DND-41 (cell line): Measurements from ENCODE around the gene SMARCA5.

Experiments
- ATAC-seq: fragments of 200-7000 bp; cut with Tn5 transposase; 3 replicates; pipeline ENCODE4 v1.9.1; 2021; ENCODE audit warnings: low read depth; ENCODE audit not compliant: insufficient read depth
- DNase-seq: peaks from one replicate; pipeline ENCODE4 v3.0.0-alpha.2; 2020
- H2AFZ ChIP-seq: 2 replicates; pipeline ENCODE4 v1.6.0; 2012; ENCODE audit warnings: low read depth, low read length
- H3K27ac ChIP-seq: 2 replicates; pipeline ENCODE4 v1.5.1; 2012; ENCODE audit warnings: low read length, inconsistent platforms
- H3K27me3 ChIP-seq: fragments of 200-600 bp; sonication (generic); 2 replicates; pipeline ENCODE4 v1.6.0; 2012; ENCODE audit warnings: low read length, mild to moderate bottlenecking, inconsistent platforms; ENCODE audit not compliant: insufficient read depth, poor library complexity
- H3K36me3 ChIP-seq: 2 replicates; pipeline ENCODE4 v1.5.1; 2012; ENCODE audit warnings: low read length, inconsistent platforms; ENCODE audit not compliant: insufficient read depth
- H3K4me1 ChIP-seq: 2 replicates; pipeline ENCODE4 v1.5.1; 2012; ENCODE audit warnings: mild to moderate bottlenecking, low read length; ENCODE audit not compliant: insufficient read depth
- H3K4me2 ChIP-seq: 2 replicates; pipeline ENCODE4 v1.6.0; 2012; ENCODE audit warnings: mild to moderate bottlenecking, moderate library complexity, low read length, inconsistent platforms; ENCODE audit not compliant: insufficient read depth
- H3K4me3 ChIP-seq, 2 experiments: fragments of 200-600 bp in 1 of 2; shearing (Covaris generic) in 1 of 2; 2 replicates each; pipeline ENCODE4 v1.5.1; 2012 to 2016; ENCODE audit warnings: inconsistent platforms in 2 of 2, low read length in 2 of 2, mild to moderate bottlenecking in 2 of 2, low read depth in 1 of 2, moderate library complexity in 1 of 2
- H3K79me2 ChIP-seq: 2 replicates; pipeline ENCODE4 v1.6.0; 2012; ENCODE audit warnings: low read length, inconsistent platforms; ENCODE audit not compliant: insufficient read depth
- H3K9ac ChIP-seq: 2 replicates; pipeline ENCODE4 v1.6.0; 2012; ENCODE audit warnings: low read depth, mild to moderate bottlenecking, inconsistent platforms, low read length, moderate library complexity
- H3K9me3 ChIP-seq: 2 replicates; pipeline ENCODE4 v1.5.1; 2012; ENCODE audit warnings: low read length, moderate library complexity, mild to moderate bottlenecking, inconsistent platforms; ENCODE audit not compliant: insufficient read depth, severe bottlenecking
- H4K20me1 ChIP-seq: 2 replicates; pipeline ENCODE4 v1.6.0; 2012; ENCODE audit warnings: low read length; ENCODE audit not compliant: insufficient read depth
- EZH2 ChIP-seq: IDR thresholded peaks from 3 replicates; pipeline ENCODE4 v1.6.1; 2012; ENCODE audit warnings: borderline replicate concordance, low read depth, mild to moderate bottlenecking, moderate library complexity, low read length, inconsistent platforms; ENCODE audit not compliant: severe bottlenecking
- TF ChIP-seq, protein P1 (sequence below): IDR thresholded peaks from 2 replicates; pipeline ENCODE4 v1.5.1; 2012; ENCODE audit warnings: borderline replicate concordance, low read length, moderate library complexity, mild to moderate bottlenecking; ENCODE audit not compliant: poor library complexity, severe bottlenecking; ENCODE audit errors: extremely low read depth

Gene SMARCA5

DNA sequence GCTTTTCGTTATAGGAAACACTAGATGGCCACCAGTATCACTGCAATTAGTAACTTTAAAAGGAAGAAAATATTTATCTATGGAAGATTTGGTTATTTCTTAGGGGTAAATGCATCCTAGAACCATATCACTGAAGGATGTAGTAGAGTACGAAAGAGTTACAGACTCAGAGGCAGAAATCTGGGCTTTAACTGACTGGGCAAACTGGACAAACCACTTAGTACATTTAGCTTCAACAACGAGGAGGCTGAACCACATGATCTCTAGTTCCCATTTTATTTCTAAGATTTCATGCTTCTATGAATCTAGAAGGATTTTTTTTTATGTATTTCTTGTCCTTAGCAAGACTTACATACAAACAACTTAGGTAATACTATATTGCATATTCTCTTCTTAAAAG lies 93.0 kb downstream of the SMARCA5 start:
- no peak overlapping the region for H3K9ac ChIP-seq
- ATAC-seq (no peak), DNase-seq (no peak)
- no peaks in the 10 kb centered on the region for H4K20me1 ChIP-seq
- H3K27me3 ChIP-seq, result peaks cover 4% of the 10 kb centered on the region
- H3K4me2 ChIP-seq, result no peak overlapping the region
- no peak for TF ChIP-seq EZH2
- TF ChIP-seq, protein P1, sequence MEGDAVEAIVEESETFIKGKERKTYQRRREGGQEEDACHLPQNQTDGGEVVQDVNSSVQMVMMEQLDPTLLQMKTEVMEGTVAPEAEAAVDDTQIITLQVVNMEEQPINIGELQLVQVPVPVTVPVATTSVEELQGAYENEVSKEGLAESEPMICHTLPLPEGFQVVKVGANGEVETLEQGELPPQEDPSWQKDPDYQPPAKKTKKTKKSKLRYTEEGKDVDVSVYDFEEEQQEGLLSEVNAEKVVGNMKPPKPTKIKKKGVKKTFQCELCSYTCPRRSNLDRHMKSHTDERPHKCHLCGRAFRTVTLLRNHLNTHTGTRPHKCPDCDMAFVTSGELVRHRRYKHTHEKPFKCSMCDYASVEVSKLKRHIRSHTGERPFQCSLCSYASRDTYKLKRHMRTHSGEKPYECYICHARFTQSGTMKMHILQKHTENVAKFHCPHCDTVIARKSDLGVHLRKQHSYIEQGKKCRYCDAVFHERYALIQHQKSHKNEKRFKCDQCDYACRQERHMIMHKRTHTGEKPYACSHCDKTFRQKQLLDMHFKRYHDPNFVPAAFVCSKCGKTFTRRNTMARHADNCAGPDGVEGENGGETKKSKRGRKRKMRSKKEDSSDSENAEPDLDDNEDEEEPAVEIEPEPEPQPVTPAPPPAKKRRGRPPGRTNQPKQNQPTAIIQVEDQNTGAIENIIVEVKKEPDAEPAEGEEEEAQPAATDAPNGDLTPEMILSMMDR, result no peak
- peaks cover 3% of the 10 kb centered on the region for H3K9me3 ChIP-seq
- H2AFZ ChIP-seq, result no peak overlapping the region
- no peak overlapping the region for H3K4me3 ChIP-seq
- H3K36me3 ChIP-seq, result no peaks in the 10 kb centered on the region
- H3K4me1 ChIP-seq, result no peaks in the 10 kb centered on the region
- H3K27ac ChIP-seq, result no peak overlapping the region
- H3K79me2 ChIP-seq, result no peaks in the 10 kb centered on the region
